ENCODE measurements around the gene DIS3L. TPM values are rescaled to one million over a fixed set of nuclear protein-coding genes. Genes with fewer than 3 reads are reported as not detected.

Gene DIS3L
- total RNA-seq, 1 donor: 40.5 TPM

DNA sequence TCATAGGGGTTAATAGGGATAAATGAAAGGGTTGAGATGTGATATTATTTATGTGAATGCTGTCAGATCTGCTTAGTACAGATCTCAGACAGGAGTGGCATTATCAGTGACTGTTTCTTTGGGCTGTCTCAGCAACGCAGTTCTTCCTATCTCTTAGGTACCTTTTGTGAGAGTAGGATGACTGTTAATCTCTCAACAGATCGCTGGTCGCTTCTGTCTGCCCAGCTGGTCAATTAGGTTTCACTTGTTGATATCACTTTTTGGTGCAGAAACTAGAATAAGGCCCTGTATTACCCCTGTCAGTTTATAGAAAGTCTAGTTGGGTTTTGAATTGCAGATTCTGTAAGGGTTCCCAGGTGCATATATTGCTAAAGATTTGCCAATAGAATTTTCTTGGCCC is 16.5 kb downstream of the DIS3L start:
- no peaks in the 10 kb centered on the region for H3K9me3 ChIP-seq (ENCODE audit: low read depth, low read length)
- DNase-seq (ENCODE audit: insufficient read length, low spot score, missing footprints): no peak
- no peaks in the 10 kb centered on the region for H4K20me1 ChIP-seq (ENCODE audit: insufficient read depth, low read length)
- no peaks in the 10 kb centered on the region for H3K79me2 ChIP-seq (ENCODE audit: insufficient read depth, low read length)
- H2AFZ ChIP-seq (ENCODE audit: low read length): no peak overlapping the region
- H3K27me3 ChIP-seq (ENCODE audit: insufficient read depth, low read length): no peaks in the 10 kb centered on the region
- H3K4me3 ChIP-seq (ENCODE audit: insufficient read depth, low read length): no peak overlapping the region
- H3K36me3 ChIP-seq (ENCODE audit: insufficient read depth, low read length): peaks cover 20% of the 10 kb centered on the region
- no peak overlapping the region for H3K4me2 ChIP-seq (ENCODE audit: insufficient read depth, low read length)
- no peak overlapping the region for H3K27ac ChIP-seq (ENCODE audit: low read depth, low read length)
- no peaks in the 10 kb centered on the region for H3K4me1 ChIP-seq (ENCODE audit: insufficient read depth, low read length)
- TF ChIP-seq, protein P1, sequence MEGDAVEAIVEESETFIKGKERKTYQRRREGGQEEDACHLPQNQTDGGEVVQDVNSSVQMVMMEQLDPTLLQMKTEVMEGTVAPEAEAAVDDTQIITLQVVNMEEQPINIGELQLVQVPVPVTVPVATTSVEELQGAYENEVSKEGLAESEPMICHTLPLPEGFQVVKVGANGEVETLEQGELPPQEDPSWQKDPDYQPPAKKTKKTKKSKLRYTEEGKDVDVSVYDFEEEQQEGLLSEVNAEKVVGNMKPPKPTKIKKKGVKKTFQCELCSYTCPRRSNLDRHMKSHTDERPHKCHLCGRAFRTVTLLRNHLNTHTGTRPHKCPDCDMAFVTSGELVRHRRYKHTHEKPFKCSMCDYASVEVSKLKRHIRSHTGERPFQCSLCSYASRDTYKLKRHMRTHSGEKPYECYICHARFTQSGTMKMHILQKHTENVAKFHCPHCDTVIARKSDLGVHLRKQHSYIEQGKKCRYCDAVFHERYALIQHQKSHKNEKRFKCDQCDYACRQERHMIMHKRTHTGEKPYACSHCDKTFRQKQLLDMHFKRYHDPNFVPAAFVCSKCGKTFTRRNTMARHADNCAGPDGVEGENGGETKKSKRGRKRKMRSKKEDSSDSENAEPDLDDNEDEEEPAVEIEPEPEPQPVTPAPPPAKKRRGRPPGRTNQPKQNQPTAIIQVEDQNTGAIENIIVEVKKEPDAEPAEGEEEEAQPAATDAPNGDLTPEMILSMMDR (IDR thresholded peaks at IDR 0.05; ENCODE audit: extremely low read depth, low read depth, low read length): no peak

DNA sequence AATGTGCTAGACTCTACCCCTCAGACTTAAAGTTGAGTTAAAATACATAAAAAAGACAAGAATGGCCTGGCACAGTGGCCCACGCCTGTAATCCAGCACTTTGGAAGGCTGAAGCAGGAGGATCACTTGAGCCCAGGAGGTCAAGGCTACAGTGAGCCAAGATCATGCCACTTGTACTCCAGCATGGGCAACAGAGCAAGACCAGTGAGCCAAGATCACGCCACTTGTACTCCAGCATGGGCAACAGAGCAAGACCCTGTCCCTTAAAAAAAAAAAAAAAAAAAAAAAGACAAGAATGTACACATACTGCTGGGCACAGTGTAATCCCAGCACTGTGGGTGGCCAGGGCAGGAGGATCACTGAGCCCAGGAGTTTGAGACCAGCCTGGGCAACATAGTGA is 17.4 kb downstream of the DIS3L start:
- Histone ChIP-seq H3K4me2 (ENCODE audit: insufficient read depth, low read length) (no peak overlapping the region), H4K20me1 (ENCODE audit: insufficient read depth, low read length) (no peaks in the 10 kb centered on the region), H3K27me3 (ENCODE audit: insufficient read depth, low read length) (no peaks in the 10 kb centered on the region), H3K4me1 (ENCODE audit: insufficient read depth, low read length) (no peaks in the 10 kb centered on the region), H2AFZ (ENCODE audit: low read length) (no peak overlapping the region), H3K9me3 (ENCODE audit: low read depth, low read length) (no peaks in the 10 kb centered on the region), H3K4me3 (ENCODE audit: insufficient read depth, low read length) (no peak overlapping the region), H3K27ac (ENCODE audit: low read depth, low read length) (no peak overlapping the region), H3K36me3 (ENCODE audit: insufficient read depth, low read length) (peaks cover 25% of the 10 kb centered on the region), H3K79me2 (ENCODE audit: insufficient read depth, low read length) (no peaks in the 10 kb centered on the region)
- DNase-seq (ENCODE audit: insufficient read length, low spot score, missing footprints): no peak
- TF ChIP-seq, protein P1 (IDR thresholded peaks at IDR 0.05; ENCODE audit: extremely low read depth, low read depth, low read length): no peak

DNA sequence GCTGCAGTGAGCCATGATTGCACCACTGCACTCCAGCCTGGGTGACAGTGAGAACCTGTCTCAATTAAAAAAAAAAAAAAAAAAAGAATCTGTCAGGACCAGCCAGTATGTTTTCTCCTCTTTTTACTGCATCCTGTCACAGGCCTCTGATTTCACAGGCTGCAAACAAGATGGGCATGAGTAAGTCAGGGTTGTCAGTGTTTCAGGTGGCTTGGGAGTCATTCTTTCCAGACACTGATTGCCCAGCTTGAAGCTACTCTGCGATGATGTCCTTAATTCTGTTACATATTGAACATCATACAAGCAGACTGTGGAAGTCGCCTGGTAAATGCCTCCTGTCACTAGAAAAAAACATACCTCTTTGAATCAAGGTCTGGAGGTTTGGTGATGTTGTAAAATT is 18.8 kb downstream of the DIS3L start:
- no peak for DNase-seq (ENCODE audit: insufficient read length, low spot score, missing footprints)
- TF ChIP-seq, protein P1 (IDR thresholded peaks at IDR 0.05; ENCODE audit: extremely low read depth, low read depth, low read length): no peak
- Histone ChIP-seq H3K27me3 (ENCODE audit: insufficient read depth, low read length) (no peaks in the 10 kb centered on the region), H3K27ac (ENCODE audit: low read depth, low read length) (no peak overlapping the region), H2AFZ (ENCODE audit: low read length) (no peak overlapping the region), H3K4me3 (ENCODE audit: insufficient read depth, low read length) (no peak overlapping the region), H3K9me3 (ENCODE audit: low read depth, low read length) (no peaks in the 10 kb centered on the region), H4K20me1 (ENCODE audit: insufficient read depth, low read length) (no peaks in the 10 kb centered on the region), H3K4me1 (ENCODE audit: insufficient read depth, low read length) (no peaks in the 10 kb centered on the region), H3K36me3 (ENCODE audit: insufficient read depth, low read length) (peaks cover 25% of the 10 kb centered on the region), H3K4me2 (ENCODE audit: insufficient read depth, low read length) (no peak overlapping the region), H3K79me2 (ENCODE audit: insufficient read depth, low read length) (no peaks in the 10 kb centered on the region)

DNA sequence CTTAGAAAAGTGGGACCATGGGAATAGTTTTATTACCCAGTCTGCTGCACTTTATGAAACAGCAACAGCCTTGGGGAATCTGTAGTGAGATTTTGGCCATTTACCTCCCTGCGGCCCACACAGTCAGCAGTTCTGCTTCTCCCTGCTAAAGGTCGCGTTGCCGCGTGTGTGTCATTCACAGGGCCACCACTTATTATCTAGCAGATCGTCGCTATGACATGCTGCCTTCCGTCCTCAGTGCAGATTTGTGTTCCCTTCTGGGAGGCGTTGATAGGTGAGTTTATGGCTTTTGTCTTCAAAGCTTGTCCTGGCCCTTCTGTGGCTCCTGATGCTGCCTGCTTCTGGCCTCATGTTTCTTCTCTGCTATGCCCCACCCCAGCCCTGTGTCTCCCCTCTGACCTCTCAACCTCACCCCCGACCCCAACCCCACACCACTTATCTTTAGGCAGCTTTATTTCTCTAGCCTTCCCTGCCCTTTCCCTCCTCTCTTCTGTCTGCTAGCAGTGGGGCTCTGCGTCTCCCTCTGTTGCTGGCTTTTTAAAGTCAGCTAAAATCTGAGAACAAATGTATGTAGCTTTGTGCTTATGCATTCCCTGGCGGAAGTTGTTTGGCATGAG is 30.1 kb downstream of the DIS3L start:
- H3K4me3 ChIP-seq (ENCODE audit: insufficient read depth, low read length): no peak overlapping the region
- H3K4me2 ChIP-seq (ENCODE audit: insufficient read depth, low read length): no peak overlapping the region
- TF ChIP-seq, protein P1 (IDR thresholded peaks at IDR 0.05; ENCODE audit: extremely low read depth, low read depth, low read length): no peak
- H3K36me3 ChIP-seq (ENCODE audit: insufficient read depth, low read length): peaks cover 40% of the 10 kb centered on the region
- no peaks in the 10 kb centered on the region for H3K27me3 ChIP-seq (ENCODE audit: insufficient read depth, low read length)
- no peak for DNase-seq (ENCODE audit: insufficient read length, low spot score, missing footprints)
- H4K20me1 ChIP-seq (ENCODE audit: insufficient read depth, low read length): no peaks in the 10 kb centered on the region
- no peaks in the 10 kb centered on the region for H3K4me1 ChIP-seq (ENCODE audit: insufficient read depth, low read length)
- no peak overlapping the region for H3K27ac ChIP-seq (ENCODE audit: low read depth, low read length)
- no peak overlapping the region for H2AFZ ChIP-seq (ENCODE audit: low read length)
- H3K79me2 ChIP-seq (ENCODE audit: insufficient read depth, low read length): no peaks in the 10 kb centered on the region
- H3K9me3 ChIP-seq (ENCODE audit: low read depth, low read length): no peaks in the 10 kb centered on the region

All from osteoblast (primary cell).